ENCODE results near the gene UNC5B. TPM values are rescaled to one million over a fixed set of nuclear protein-coding genes. Genes with fewer than 3 reads are reported as not detected.

UNC5B gene
- total RNA-seq, 1 experiment from 2014 or later, result 49.6 TPM

- TF ChIP-seq, protein P1, sequence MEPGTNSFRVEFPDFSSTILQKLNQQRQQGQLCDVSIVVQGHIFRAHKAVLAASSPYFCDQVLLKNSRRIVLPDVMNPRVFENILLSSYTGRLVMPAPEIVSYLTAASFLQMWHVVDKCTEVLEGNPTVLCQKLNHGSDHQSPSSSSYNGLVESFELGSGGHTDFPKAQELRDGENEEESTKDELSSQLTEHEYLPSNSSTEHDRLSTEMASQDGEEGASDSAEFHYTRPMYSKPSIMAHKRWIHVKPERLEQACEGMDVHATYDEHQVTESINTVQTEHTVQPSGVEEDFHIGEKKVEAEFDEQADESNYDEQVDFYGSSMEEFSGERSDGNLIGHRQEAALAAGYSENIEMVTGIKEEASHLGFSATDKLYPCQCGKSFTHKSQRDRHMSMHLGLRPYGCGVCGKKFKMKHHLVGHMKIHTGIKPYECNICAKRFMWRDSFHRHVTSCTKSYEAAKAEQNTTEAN (CRISPR knock-in tag; IDR thresholded peaks at IDR 0.05), result no peak
- TF ChIP-seq ATF2 (CRISPR knock-in tag; IDR thresholded peaks at IDR 0.05; ENCODE audit: borderline replicate concordance, low read depth), result no peak
Observed at GRCh38 chr10:71294091-71294561, 81.8 kb downstream of the UNC5B start (continued).

GRCh38 chr10:71294856-71295255, 82.5 kb downstream of the UNC5B start:
- no peak for TF ChIP-seq CREB1 (CRISPR knock-in tag; IDR thresholded peaks at IDR 0.05)
- TF ChIP-seq AR (CRISPR knock-in tag; IDR thresholded peaks at IDR 0.05), result no peak
- TF ChIP-seq, protein P2, sequence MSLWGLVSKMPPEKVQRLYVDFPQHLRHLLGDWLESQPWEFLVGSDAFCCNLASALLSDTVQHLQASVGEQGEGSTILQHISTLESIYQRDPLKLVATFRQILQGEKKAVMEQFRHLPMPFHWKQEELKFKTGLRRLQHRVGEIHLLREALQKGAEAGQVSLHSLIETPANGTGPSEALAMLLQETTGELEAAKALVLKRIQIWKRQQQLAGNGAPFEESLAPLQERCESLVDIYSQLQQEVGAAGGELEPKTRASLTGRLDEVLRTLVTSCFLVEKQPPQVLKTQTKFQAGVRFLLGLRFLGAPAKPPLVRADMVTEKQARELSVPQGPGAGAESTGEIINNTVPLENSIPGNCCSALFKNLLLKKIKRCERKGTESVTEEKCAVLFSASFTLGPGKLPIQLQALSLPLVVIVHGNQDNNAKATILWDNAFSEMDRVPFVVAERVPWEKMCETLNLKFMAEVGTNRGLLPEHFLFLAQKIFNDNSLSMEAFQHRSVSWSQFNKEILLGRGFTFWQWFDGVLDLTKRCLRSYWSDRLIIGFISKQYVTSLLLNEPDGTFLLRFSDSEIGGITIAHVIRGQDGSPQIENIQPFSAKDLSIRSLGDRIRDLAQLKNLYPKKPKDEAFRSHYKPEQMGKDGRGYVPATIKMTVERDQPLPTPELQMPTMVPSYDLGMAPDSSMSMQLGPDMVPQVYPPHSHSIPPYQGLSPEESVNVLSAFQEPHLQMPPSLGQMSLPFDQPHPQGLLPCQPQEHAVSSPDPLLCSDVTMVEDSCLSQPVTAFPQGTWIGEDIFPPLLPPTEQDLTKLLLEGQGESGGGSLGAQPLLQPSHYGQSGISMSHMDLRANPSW (CRISPR knock-in tag; conservative IDR thresholded peaks at IDR 0.05; ENCODE audit: low read depth), result no peak
- TF ChIP-seq PRDM15 (CRISPR knock-in tag; IDR thresholded peaks at IDR 0.05), result no peak
- TF ChIP-seq MYBL2 (CRISPR knock-in tag; IDR thresholded peaks at IDR 0.05), result no peak
- TF ChIP-seq GTF2I (CRISPR knock-in tag; conservative IDR thresholded peaks at IDR 0.05), result no peak
- TF ChIP-seq RORB (CRISPR knock-in tag; IDR thresholded peaks at IDR 0.05), result no peak
- no peak for TF ChIP-seq HMGA2 (CRISPR knock-in tag; IDR thresholded peaks at IDR 0.05)
- TF ChIP-seq ESRRA (CRISPR knock-in tag; IDR thresholded peaks at IDR 0.05; ENCODE audit: borderline replicate concordance), result no peak
- TF ChIP-seq ZNF219 (CRISPR knock-in tag; IDR thresholded peaks at IDR 0.05; ENCODE audit: borderline replicate concordance), result no peak
- CTCF ChIA-PET, result interaction anchor here (1.1 kb wide), 1 partner anchor 25 kb away, joined by 4 read pairs; no protein-coding TSS in a partner anchor
- POLR2A ChIA-PET, result no interaction called here
- ATAC-seq (no peak), DNase-seq (ENCODE audit: low spot score) (no peak)
- H3K27me3 Mint-ChIP-seq (ENCODE audit: low read depth), result no peaks in the 10 kb centered on the region
- H3K9me3 Mint-ChIP-seq, result no peaks in the 10 kb centered on the region
- H3K4me1 Mint-ChIP-seq, result no peaks in the 10 kb centered on the region
- H3K4me3 Mint-ChIP-seq, result no peak overlapping the region
- H3K27ac Mint-ChIP-seq, result no peak overlapping the region
- H3K36me3 Mint-ChIP-seq, result peaks cover 31% of the 10 kb centered on the region

All from WTC11 (cell line).